Measurements from ENCODE around the gene FSTL3.

FSTL3 gene

DNA sequence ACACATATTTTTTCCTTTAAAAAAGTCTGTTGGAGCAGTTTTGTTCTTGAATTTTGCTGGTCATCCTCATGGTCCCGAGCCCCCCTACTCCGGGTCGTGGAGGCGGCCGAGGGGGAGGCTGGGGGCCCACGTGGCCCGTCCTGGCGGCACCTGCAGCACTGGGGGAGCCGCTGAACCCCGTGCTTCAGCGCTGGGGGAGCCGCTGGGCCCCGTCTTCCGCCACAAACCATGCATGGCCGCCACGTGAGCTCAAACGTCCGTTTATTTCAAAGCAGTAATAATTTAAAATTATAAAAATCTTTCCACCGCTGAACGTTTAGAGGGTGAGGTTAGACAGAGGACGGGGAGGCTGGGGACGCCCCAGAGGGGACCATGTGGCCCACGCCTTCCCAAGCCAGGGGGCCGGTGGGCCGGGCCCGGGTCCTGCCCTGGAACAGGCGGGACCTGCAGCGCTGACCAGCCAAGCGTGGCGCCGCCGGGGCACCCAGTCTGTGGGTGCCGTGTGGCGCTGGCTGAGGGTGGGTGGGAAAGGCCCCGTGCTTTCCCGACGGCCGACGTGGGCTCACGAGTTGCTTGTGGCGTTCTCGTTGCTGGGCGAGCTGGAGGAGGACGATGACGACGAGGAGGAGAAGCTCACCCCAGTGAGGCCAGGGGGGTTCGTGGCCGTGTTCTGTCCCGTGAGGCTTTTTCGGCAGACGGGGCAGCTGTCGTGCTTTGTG, 28.5 kb upstream of the FSTL3 start:
- TF ChIP-seq SIN3A (IDR thresholded peaks at IDR 0.05; ENCODE audit: borderline replicate concordance, insufficient read depth, low read length): no peak

GRCh38 chr19:648305-648704, 27.9 kb upstream of the FSTL3 start:
- TF ChIP-seq FOXP2 (optimal IDR thresholded peaks at IDR 0.05; ENCODE audit: borderline replicate concordance, extremely low read depth, extremely low read length, insufficient read depth) (no peak), TAF1 (IDR thresholded peaks at IDR 0.05; ENCODE audit: borderline replicate concordance, insufficient read depth, low read length) (no peak), SIN3A (IDR thresholded peaks at IDR 0.05; ENCODE audit: borderline replicate concordance, insufficient read depth, low read length) (no peak), POLR2AphosphoS5 (IDR thresholded peaks at IDR 0.05; ENCODE audit: low read depth, low read length) (no peak)
- TF ChIP-seq, protein P1, sequence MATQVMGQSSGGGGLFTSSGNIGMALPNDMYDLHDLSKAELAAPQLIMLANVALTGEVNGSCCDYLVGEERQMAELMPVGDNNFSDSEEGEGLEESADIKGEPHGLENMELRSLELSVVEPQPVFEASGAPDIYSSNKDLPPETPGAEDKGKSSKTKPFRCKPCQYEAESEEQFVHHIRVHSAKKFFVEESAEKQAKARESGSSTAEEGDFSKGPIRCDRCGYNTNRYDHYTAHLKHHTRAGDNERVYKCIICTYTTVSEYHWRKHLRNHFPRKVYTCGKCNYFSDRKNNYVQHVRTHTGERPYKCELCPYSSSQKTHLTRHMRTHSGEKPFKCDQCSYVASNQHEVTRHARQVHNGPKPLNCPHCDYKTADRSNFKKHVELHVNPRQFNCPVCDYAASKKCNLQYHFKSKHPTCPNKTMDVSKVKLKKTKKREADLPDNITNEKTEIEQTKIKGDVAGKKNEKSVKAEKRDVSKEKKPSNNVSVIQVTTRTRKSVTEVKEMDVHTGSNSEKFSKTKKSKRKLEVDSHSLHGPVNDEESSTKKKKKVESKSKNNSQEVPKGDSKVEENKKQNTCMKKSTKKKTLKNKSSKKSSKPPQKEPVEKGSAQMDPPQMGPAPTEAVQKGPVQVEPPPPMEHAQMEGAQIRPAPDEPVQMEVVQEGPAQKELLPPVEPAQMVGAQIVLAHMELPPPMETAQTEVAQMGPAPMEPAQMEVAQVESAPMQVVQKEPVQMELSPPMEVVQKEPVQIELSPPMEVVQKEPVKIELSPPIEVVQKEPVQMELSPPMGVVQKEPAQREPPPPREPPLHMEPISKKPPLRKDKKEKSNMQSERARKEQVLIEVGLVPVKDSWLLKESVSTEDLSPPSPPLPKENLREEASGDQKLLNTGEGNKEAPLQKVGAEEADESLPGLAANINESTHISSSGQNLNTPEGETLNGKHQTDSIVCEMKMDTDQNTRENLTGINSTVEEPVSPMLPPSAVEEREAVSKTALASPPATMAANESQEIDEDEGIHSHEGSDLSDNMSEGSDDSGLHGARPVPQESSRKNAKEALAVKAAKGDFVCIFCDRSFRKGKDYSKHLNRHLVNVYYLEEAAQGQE (IDR thresholded peaks at IDR 0.05; ENCODE audit: insufficient read depth in 1 of 2, low read depth in 2 of 2, low read length in 2 of 2): no peak

- TF ChIP-seq, protein P1 (IDR thresholded peaks at IDR 0.05; ENCODE audit: insufficient read depth in 1 of 2, low read depth in 2 of 2, low read length in 2 of 2): no peak
- TF ChIP-seq SIN3A (IDR thresholded peaks at IDR 0.05; ENCODE audit: borderline replicate concordance, insufficient read depth, low read length): no peak
Observed at GRCh38 chr19:648904-649801, 27.0 kb upstream of the FSTL3 start.

GRCh38 chr19:650121-650520, 26.1 kb upstream of the FSTL3 start:
- TF ChIP-seq SIN3A (IDR thresholded peaks at IDR 0.05; ENCODE audit: borderline replicate concordance, insufficient read depth, low read length) (no peak), FOXP2 (optimal IDR thresholded peaks at IDR 0.05; ENCODE audit: borderline replicate concordance, extremely low read depth, extremely low read length, insufficient read depth) (no peak), TAF1 (IDR thresholded peaks at IDR 0.05; ENCODE audit: borderline replicate concordance, insufficient read depth, low read length) (no peak), POLR2AphosphoS5 (IDR thresholded peaks at IDR 0.05; ENCODE audit: low read depth, low read length) (no peak)
- TF ChIP-seq, protein P1 (IDR thresholded peaks at IDR 0.05; ENCODE audit: insufficient read depth in 1 of 2, low read depth in 2 of 2, low read length in 2 of 2): no peak

DNA sequence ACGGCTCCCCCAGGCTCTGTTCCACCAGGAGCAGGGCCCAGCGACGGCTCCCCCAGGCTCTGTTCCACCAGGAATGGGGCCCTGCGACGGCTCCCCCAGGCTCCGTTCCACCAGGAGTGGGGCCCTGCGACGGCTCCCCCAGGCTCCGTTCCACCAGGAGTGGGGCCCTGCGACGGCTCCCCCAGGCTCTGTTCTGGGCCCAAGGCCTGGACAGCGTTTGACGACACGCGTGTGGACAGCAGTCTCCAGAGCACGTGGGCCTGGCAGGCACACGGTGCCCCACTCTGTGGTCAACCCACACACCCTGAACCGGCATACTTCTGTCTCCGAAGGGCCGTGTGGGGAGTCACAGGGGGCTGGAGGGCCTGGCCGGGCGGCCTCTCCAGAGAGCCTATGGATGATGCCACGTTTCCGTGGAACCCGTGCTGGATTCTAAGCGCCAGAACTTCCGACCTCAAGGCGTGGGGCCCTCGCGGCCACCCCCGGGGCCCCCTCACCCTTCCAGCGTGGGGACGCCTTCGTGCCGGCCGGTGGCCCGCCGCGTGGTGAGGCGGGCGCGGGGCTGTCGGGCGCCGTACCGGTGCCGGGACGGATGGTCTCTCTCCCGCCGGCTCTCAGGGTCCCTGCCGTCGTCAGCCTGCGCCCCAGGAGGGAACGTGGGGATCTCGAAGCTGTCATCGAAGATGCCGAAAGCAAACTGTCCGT, 24.9 kb upstream of the FSTL3 start:
- TF ChIP-seq SIN3A (IDR thresholded peaks at IDR 0.05; ENCODE audit: borderline replicate concordance, insufficient read depth, low read length): no peak
- no peak for TF ChIP-seq TAF1 (IDR thresholded peaks at IDR 0.05; ENCODE audit: borderline replicate concordance, insufficient read depth, low read length)
- TF ChIP-seq FOXP2 (optimal IDR thresholded peaks at IDR 0.05; ENCODE audit: borderline replicate concordance, extremely low read depth, extremely low read length, insufficient read depth): no peak
- no peak for TF ChIP-seq POLR2AphosphoS5 (IDR thresholded peaks at IDR 0.05; ENCODE audit: low read depth, low read length)
- TF ChIP-seq, protein P1 (IDR thresholded peaks at IDR 0.05; ENCODE audit: insufficient read depth in 1 of 2, low read depth in 2 of 2, low read length in 2 of 2): no peak

Measured in PFSK-1 (cell line).